Measurements from ENCODE around the gene SASH1. TPM values are rescaled to one million over a fixed set of nuclear protein-coding genes. Genes with fewer than 3 reads are reported as not detected.
"Not testable (repeated sequence)": the region's sequence is repeated elsewhere in the genome, so short reads cannot be mapped to it uniquely, and the experiment has no call there.

Gene SASH1
- total RNA-seq, 1 experiment from 2014 or later: 27.4 TPM

GRCh38 chr6:148578837-148579565 lies 236.4 kb downstream of the SASH1 start:
- no peak for DNase-seq (ENCODE audit: low read depth)

- DNase-seq (ENCODE audit: low read depth): no peak
These were observed 237.8 kb downstream of the SASH1 start for GRCh38 chr6:148580442-148580841.

- DNase-seq (ENCODE audit: low read depth): no peak
These were observed 241.0 kb downstream of the SASH1 start for GRCh38 chr6:148583631-148584030.

GRCh38 chr6:148585641-148586040 lies 243.0 kb downstream of the SASH1 start:
- DNase-seq (ENCODE audit: low read depth): not testable (repeated sequence)

- peak; percentile 64 for DNase-seq (ENCODE audit: low read depth)
These were observed 248.2 kb downstream of the SASH1 start for GRCh38 chr6:148590883-148591282.

GRCh38 chr6:148591656-148592055 lies 249.0 kb downstream of the SASH1 start:
- DNase-seq (ENCODE audit: low read depth): no peak

GRCh38 chr6:148593130-148593812 lies 250.6 kb downstream of the SASH1 start:
- peak; percentile 22 for DNase-seq (ENCODE audit: low read depth)

- no peak for DNase-seq (ENCODE audit: low read depth)
These were observed 251.2 kb downstream of the SASH1 start for GRCh38 chr6:148593813-148594170.

- DNase-seq (ENCODE audit: low read depth): no peak
These were observed 252.9 kb downstream of the SASH1 start for GRCh38 chr6:148595550-148595949.

- no peak for DNase-seq (ENCODE audit: low read depth)
These were observed 254.3 kb downstream of the SASH1 start for GRCh38 chr6:148596891-148597455.

- no peak for DNase-seq (ENCODE audit: low read depth)
These were observed 256.1 kb downstream of the SASH1 start for GRCh38 chr6:148598724-148599123.

- DNase-seq (ENCODE audit: low read depth): no peak
These were observed 257.4 kb downstream of the SASH1 start for GRCh38 chr6:148599967-148600426.

Measured in RPMI7951 (cell line).